ENCODE results near the gene ATP10D.

Gene ATP10D

GRCh38 chr4:47505147-47505546, 20.1 kb downstream of the ATP10D start:
- Histone ChIP-seq H3K4me3 (ENCODE audit: severe bottlenecking) (no peak overlapping the region), H3K9me3 (ENCODE audit: severe bottlenecking) (no peaks in the 10 kb centered on the region), H3K36me3 (ENCODE audit: low read depth) (no peaks in the 10 kb centered on the region), H3K27me3 (ENCODE audit: insufficient read depth, poor library complexity, severe bottlenecking) (no peaks in the 10 kb centered on the region), H3K27ac (ENCODE audit: poor library complexity, severe bottlenecking) (no peak overlapping the region), H3K4me1 (ENCODE audit: insufficient read depth, poor library complexity, severe bottlenecking) (no peaks in the 10 kb centered on the region)
- ATAC-seq (ENCODE audit: low read depth) (no peak), DNase-seq (ENCODE audit: low spot score) (no peak)
- TF ChIP-seq CTCF (IDR thresholded peaks at IDR 0.05; ENCODE audit: poor library complexity, severe bottlenecking) = no peak

GRCh38 chr4:47505666-47506065, 20.6 kb downstream of the ATP10D start:
- DNase-seq (ENCODE audit: low spot score) (no peak), ATAC-seq (ENCODE audit: low read depth) (no peak)
- peaks cover under 1% of the 10 kb centered on the region; the same call in 1 of the 2 replicates for H3K36me3 ChIP-seq (ENCODE audit: low read depth)
- no peaks in the 10 kb centered on the region for H3K27me3 ChIP-seq (ENCODE audit: insufficient read depth, poor library complexity, severe bottlenecking)
- H3K27ac ChIP-seq (ENCODE audit: poor library complexity, severe bottlenecking) = no peak overlapping the region
- H3K4me3 ChIP-seq (ENCODE audit: severe bottlenecking) = no peak overlapping the region
- no peak for TF ChIP-seq CTCF (IDR thresholded peaks at IDR 0.05; ENCODE audit: poor library complexity, severe bottlenecking)
- H3K4me1 ChIP-seq (ENCODE audit: insufficient read depth, poor library complexity, severe bottlenecking) = peaks cover 4% of the 10 kb centered on the region
- no peaks in the 10 kb centered on the region for H3K9me3 ChIP-seq (ENCODE audit: severe bottlenecking)

- DNase-seq (ENCODE audit: low spot score) = no peak
- Histone ChIP-seq H3K4me1 (ENCODE audit: insufficient read depth, poor library complexity, severe bottlenecking) (peaks cover 7% of the 10 kb centered on the region), H3K4me3 (ENCODE audit: severe bottlenecking) (no peak overlapping the region)
These were observed 25.6 kb downstream of the ATP10D start for GRCh38 chr4:47510506-47511143.

GRCh38 chr4:47513461-47513860, 28.4 kb downstream of the ATP10D start:
- DNase-seq (ENCODE audit: low spot score) (no peak), ATAC-seq (ENCODE audit: low read depth) (no peak)
- Histone ChIP-seq H3K4me3 (ENCODE audit: severe bottlenecking) (no peak overlapping the region), H3K4me1 (ENCODE audit: insufficient read depth, poor library complexity, severe bottlenecking) (peaks cover 7% of the 10 kb centered on the region), H3K36me3 (ENCODE audit: low read depth) (peaks cover 28% of the 10 kb centered on the region), H3K27ac (ENCODE audit: poor library complexity, severe bottlenecking) (no peak overlapping the region), H3K9me3 (ENCODE audit: severe bottlenecking) (no peaks in the 10 kb centered on the region), H3K27me3 (ENCODE audit: insufficient read depth, poor library complexity, severe bottlenecking) (no peaks in the 10 kb centered on the region)
- no peak for TF ChIP-seq CTCF (IDR thresholded peaks at IDR 0.05; ENCODE audit: poor library complexity, severe bottlenecking)

More at GRCh38 chr4:47510506-47511143, 25.6 kb downstream of the ATP10D start:
- Histone ChIP-seq H3K9me3 (ENCODE audit: severe bottlenecking) (no peaks in the 10 kb centered on the region), H3K27me3 (ENCODE audit: insufficient read depth, poor library complexity, severe bottlenecking) (no peaks in the 10 kb centered on the region), H3K27ac (ENCODE audit: poor library complexity, severe bottlenecking) (no peak overlapping the region), H3K36me3 (ENCODE audit: low read depth) (peaks cover 22% of the 10 kb centered on the region; the same call in 1 of the 2 replicates)
- TF ChIP-seq CTCF (IDR thresholded peaks at IDR 0.05; ENCODE audit: poor library complexity, severe bottlenecking) = peak; percentile 40
- no peak for ATAC-seq (ENCODE audit: low read depth)

- H3K36me3 ChIP-seq (ENCODE audit: low read depth) = peaks cover 16% of the 10 kb centered on the region
- 0 out of 3 replicates have a peak, but pooled peaks have one; percentile 23 for ATAC-seq (ENCODE audit: low read depth)
- H3K27me3 ChIP-seq (ENCODE audit: insufficient read depth, poor library complexity, severe bottlenecking) = no peaks in the 10 kb centered on the region
- H3K4me3 ChIP-seq (ENCODE audit: severe bottlenecking) = no peak overlapping the region
- no peaks in the 10 kb centered on the region for H3K4me1 ChIP-seq (ENCODE audit: insufficient read depth, poor library complexity, severe bottlenecking)
- H3K27ac ChIP-seq (ENCODE audit: poor library complexity, severe bottlenecking) = no peak overlapping the region
- no peak for TF ChIP-seq CTCF (IDR thresholded peaks at IDR 0.05; ENCODE audit: poor library complexity, severe bottlenecking)
- DNase-seq (ENCODE audit: low spot score) = no peak
- no peaks in the 10 kb centered on the region for H3K9me3 ChIP-seq (ENCODE audit: severe bottlenecking)
These were observed 34.3 kb downstream of the ATP10D start for GRCh38 chr4:47519239-47519883.

Measured in RWPE2 (cell line).